ENCODE data around the gene CDC14B. TPM values are rescaled to one million over a fixed set of nuclear protein-coding genes. Genes with fewer than 3 reads are reported as not detected.
"Not testable (repeated sequence)": the region's sequence is repeated elsewhere in the genome, so short reads cannot be mapped to it uniquely, and the experiment has no call there.

CDC14B gene
- total RNA-seq, 1 experiment from 2014 or later: 16.0 TPM

- DNase-seq (ENCODE audit: extremely low read depth, low read depth): no peak
Measured at GRCh38 chr9:96553070-96553469, 66.6 kb downstream of the CDC14B start.

DNA sequence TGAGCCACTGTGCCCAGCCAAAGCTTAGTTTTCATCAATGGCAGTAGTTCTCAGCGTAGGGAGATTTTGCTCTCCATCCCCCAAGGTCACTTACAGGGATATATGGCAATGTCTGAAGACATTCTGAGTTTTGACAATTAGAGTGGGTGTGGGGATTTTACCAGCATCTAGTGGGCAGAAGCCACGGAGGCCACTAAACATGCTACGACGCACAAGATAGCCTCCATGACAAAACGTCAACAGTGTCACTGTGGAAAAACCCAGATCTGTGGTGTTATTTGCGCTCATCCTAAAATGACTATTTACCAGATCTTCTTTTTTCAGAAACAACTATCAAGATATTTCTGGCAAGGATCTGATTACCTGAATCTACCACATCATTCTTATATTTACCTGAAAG is 68.2 kb downstream of the CDC14B start:
- no peak for DNase-seq (ENCODE audit: extremely low read depth, low read depth)

DNA sequence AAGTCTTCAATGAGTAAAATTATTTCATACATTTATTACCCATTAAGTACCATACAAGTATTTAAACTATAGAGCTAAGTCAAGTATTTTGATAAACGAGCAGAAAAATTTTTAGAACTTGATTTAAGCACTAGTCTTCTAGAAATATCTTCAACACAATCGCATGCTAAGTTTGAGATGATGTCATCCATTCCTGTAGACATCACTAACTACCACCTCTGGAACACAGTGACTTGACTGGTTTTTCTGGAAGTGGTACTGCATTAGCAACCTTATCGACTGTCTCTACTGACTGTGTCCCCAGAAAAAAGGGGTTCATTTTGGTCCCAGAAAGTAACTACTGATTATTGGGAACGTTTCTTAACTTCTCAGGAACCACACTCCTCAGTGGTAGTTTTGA is 69.0 kb downstream of the CDC14B start:
- no peak for DNase-seq (ENCODE audit: extremely low read depth, low read depth)

DNA sequence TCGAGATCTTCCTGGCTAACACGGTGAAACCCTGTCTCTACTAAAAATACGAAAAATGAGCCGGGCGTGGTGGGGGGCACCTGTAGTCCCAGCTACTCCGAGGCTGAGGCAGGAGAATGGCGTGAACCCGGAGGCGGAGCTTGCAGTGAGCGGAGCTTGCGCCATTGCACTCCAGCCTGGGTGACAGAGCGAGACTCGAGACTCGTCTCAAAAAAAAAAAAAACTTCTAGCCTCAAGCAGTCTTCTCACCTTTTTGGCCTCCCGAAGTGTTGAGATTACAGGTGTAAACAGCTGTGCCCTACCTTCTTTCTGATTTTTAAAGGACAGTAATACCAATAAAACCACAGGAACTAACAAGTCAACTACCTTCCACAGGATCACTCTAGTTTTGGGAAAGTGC is 76.5 kb downstream of the CDC14B start:
- DNase-seq (ENCODE audit: extremely low read depth, low read depth): not testable (repeated sequence)

DNA sequence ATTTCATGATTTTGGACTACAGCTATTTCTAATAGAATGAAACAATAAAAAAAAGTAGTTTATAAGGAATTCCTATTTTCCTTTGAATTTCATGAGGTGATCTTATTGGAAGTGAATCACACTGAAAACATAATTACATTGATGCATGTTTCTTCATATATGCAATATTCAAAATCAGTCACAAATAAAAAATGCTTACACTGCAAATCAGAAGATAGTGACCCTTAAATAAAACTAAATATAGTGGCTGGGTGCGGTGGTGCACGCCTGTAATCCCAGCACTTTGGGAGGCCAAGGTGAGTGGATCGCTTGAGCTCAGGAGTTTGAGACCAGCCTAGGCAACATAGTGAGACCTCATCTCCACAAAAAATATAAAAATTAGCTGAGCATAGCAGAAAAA is 79.5 kb downstream of the CDC14B start:
- DNase-seq (ENCODE audit: extremely low read depth, low read depth): no peak

GRCh38 chr9:96532173-96532572 is 87.5 kb downstream of the CDC14B start:
- no peak for DNase-seq (ENCODE audit: extremely low read depth, low read depth)

DNA sequence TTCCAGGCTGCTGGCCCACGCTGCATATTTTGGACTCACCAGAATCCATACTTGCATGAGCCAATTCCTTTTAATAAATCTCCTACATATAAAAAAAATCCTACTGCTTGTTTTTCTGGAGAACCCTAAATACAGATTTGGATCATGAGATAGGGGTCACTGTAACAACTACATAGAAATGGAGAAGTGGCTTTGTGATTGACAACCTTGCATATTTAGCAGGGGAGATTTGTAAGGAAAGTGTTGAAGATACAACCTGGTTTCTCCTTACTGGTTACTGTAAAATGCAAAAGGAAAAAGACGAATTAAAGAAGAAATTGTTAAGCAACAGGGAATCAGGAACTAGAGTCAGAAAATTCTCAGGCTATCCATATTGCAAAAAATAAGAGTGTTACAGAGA is 94.9 kb downstream of the CDC14B start:
- no peak for DNase-seq (ENCODE audit: extremely low read depth, low read depth)

GRCh38 chr9:96524045-96524444 is 95.6 kb downstream of the CDC14B start:
- no peak for DNase-seq (ENCODE audit: extremely low read depth, low read depth)

DNA sequence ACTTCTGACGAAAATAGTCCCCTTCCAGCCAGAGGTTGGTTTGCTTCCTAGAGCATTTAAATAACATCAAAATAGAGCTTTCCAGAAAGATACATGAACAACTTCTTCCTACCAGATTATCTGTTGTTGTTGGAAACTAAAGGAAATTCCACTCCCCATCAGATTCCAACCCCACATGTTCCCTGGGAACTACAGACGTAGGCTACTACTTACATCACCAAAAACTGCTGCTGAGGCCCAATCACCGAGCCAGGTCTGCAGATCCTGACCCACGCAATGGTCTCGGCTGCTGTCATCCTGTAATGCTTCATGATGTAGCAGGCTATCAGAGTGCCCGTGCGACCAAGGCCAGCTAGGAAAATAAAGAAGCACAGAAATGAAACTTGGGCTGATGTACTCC is 96.3 kb downstream of the CDC14B start:
- no peak for DNase-seq (ENCODE audit: extremely low read depth, low read depth)

- DNase-seq (ENCODE audit: extremely low read depth, low read depth): no peak
Measured at GRCh38 chr9:96522366-96522765, 97.3 kb downstream of the CDC14B start.

DNA sequence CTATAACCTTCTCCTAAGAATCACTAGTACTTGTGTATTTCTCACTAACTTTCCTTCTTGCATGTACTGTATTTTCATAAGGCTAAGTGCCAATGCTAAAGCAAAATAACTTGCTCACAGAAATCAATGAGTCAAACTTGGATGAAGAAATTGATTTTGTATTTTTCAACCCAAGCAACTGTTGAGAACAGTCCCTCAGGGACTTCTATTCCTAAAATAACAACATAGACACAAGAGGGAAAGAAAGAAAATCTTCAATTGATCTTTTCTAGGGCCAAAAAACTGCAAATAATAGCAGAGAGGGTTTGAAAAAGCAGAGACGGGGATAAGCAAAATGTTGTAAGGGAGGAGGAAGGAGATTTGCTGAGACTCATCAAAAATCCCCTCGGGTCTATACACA is 99.9 kb downstream of the CDC14B start:
- DNase-seq (ENCODE audit: extremely low read depth, low read depth): no peak

GRCh38 chr9:96519095-96519494 is 100.5 kb downstream of the CDC14B start:
- no peak for DNase-seq (ENCODE audit: extremely low read depth, low read depth)

- DNase-seq (ENCODE audit: extremely low read depth, low read depth): no peak
Measured at GRCh38 chr9:96515621-96516470, 103.8 kb downstream of the CDC14B start.

DNA sequence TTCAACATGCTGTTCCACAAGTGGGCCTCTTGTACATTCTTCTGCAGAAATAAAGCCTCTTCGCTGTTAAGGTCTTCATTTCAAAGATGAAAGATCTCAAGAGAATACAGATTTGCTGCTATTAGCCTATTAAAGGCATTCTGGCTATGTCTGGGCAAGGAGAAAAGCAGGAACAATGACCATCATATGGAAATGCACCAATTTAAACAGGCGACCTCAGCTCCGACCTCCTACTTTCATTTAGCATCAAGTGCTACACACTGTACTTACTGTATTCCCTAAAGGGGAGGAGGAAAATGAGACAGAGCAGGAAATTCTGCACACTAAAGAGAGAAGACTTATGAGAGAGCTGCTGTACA is 104.9 kb downstream of the CDC14B start:
- DNase-seq (ENCODE audit: extremely low read depth, low read depth): no peak

DNA sequence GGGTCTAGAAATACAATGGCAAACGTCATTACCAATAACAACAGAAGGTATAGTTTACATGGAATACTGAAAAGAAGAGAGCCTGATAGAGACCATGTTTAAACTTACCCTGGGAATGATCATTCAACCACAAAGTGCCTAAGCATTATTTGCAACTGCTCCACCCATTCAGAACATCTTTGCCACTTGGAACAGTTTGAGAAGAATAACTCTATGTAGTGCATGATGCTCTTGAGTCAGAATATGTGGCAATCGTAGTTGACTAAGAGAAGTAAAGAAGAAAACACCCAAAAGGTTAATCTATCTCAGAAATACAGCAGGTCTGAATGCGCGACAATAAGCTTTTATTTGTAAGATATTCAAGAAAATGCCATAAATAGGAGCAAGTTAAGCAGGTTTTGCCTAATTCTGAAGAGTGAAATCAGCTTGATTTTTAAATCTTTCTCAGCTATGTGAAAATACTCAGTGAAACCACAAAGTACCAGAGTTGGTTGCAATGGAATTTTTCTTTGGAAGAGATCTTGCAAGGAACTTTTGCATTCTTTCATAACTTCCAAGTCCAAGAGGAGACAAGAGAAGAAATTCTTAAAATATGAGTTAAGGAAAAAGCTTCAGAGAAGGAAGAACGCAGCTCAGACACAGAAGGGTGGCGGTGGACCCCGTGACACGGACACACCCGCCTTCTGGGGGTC is 105.4 kb downstream of the CDC14B start:
- DNase-seq (ENCODE audit: extremely low read depth, low read depth): no peak

GRCh38 chr9:96513622-96514021 is 106.0 kb downstream of the CDC14B start:
- no peak for DNase-seq (ENCODE audit: extremely low read depth, low read depth)

- no peak for DNase-seq (ENCODE audit: extremely low read depth, low read depth)
Measured at GRCh38 chr9:96512240-96512639, 107.4 kb downstream of the CDC14B start.

DNA sequence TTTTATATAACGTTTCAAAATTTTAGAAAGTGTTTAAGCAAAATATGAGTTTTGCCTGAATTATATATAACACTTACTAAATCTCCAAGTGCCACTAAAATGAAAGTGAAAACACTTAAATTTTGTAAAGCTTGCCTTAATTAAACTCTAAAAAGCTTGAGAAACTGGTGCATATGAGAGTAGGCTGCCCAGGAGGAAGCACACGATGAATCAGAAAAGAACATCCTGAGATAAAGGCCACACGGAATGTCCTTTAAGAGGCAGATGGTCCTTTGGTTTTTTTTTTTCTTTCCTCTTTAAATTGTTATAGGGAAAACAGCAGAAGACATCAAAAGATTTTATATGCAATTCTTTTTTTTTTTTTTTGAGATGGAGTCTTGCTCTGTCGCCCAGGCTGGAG is 109.4 kb downstream of the CDC14B start:
- no peak for DNase-seq (ENCODE audit: extremely low read depth, low read depth)

- no peak for DNase-seq (ENCODE audit: extremely low read depth, low read depth)
Measured at GRCh38 chr9:96509848-96510247, 109.8 kb downstream of the CDC14B start.

- no peak for DNase-seq (ENCODE audit: extremely low read depth, low read depth)
Measured at GRCh38 chr9:96509026-96509425, 110.6 kb downstream of the CDC14B start.

DNA sequence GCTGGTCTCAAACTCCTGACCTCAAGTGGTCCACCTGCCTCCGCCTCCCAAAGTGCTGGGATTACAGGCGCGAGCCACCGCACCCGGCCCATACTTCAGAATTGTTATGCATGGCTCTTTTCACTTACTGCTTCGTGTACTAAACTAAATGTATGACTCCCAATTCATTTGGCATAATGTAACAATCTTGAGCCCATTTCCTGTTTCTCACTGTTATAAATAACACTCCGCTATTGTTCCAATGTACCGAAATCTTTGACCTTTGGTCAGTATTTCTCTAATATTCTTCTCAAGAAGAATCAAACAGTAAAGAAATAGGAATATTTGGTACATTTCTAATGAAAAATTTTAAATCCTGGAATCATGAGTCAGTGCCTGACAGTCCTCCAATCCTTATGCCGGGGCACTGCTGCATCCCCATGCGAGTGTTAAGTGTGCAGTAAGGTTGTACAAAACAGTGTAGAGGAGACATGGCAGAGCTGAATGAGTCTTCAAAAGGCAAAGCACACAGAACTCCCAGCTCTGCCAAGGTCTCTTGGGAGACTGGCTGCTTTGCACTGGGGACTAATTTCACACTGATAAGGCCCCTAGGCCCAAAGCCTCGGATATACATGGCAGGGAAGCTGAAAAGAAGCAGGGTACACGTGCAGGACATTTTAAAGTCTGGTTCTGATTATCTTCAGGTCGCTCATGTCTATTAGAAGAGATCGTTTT is 111.3 kb downstream of the CDC14B start:
- DNase-seq (ENCODE audit: extremely low read depth, low read depth): no peak
